CD4-positive, alpha-beta T cell treated with Interleukin-6 at 100 ng/mL for 8 hours (primary cell): ENCODE results near the gene P3H4.

ENCODE experiments used
- DNase-seq: peaks from one replicate; pipeline ENCODE4 v3.0.0-alpha.2; 2020; ENCODE audit warnings: mixed read lengths, low spot score

P3H4 gene

GRCh38 chr17:41822216-41823140 lies 10.7 kb upstream of the P3H4 start:
- no peak for DNase-seq

- DNase-seq = no peak
Observed at GRCh38 chr17:41821776-41822175, 10.0 kb upstream of the P3H4 start.

GRCh38 chr17:41818024-41818423 lies 6.3 kb upstream of the P3H4 start:
- DNase-seq = no peak

GRCh38 chr17:41816637-41817320 lies 5.0 kb upstream of the P3H4 start:
- no peak for DNase-seq

GRCh38 chr17:41814195-41814594 lies 2.4 kb upstream of the P3H4 start:
- no peak for DNase-seq

GRCh38 chr17:41813699-41814124 lies 2.0 kb upstream of the P3H4 start:
- no peak for DNase-seq

GRCh38 chr17:41813152-41813680 lies 1.5 kb upstream of the P3H4 start:
- no peak for DNase-seq

- DNase-seq = no peak
Observed at GRCh38 chr17:41812381-41813151, 817 bp upstream of the P3H4 start, which contains the start of gene FKBP10. TSS of gene FKBP10 (plus strand) at chr17:41813004. CDS start at chr17:41813035, 31 bp downstream.

GRCh38 chr17:41810659-41811548 lies 845 bp downstream of the P3H4 start:
- peak; percentile 14 for DNase-seq

GRCh38 chr17:41806685-41807445 lies 4.9 kb downstream of the P3H4 start:
- no peak for DNase-seq

GRCh38 chr17:41803049-41804020 lies 8.4 kb downstream of the P3H4 start:
- no peak for DNase-seq

- DNase-seq = peak; percentile 66
Observed at GRCh38 chr17:41801374-41802271, 10.1 kb downstream of the P3H4 start.

- peak; percentile 16 for DNase-seq
Observed at GRCh38 chr17:41800601-41801373, 11.0 kb downstream of the P3H4 start.

- DNase-seq = no peak
Observed at GRCh38 chr17:41799366-41799765, 12.4 kb downstream of the P3H4 start.

- no peak for DNase-seq
Observed at GRCh38 chr17:41797377-41797776, 14.4 kb downstream of the P3H4 start.

GRCh38 chr17:41796121-41796895 lies 15.4 kb downstream of the P3H4 start:
- no peak for DNase-seq
